HL-60 (cell line): ENCODE results near the gene PHIP.

Experiments
- DNase-seq, 2 experiments: peaks; one replicate each; pipeline ENCODE4 v3.0.0-alpha.2; 2010 to 2020; ENCODE audit warnings: low read depth in 1 of 2, low spot score in 1 of 2
- H3K27ac ChIP-seq: fragments of 250-450 bp; sonication (Bioruptor Pico); replicated peaks from 2 replicates; pipeline ENCODE4 v1.5.1; 2020; ENCODE audit warnings: mild to moderate bottlenecking, moderate library complexity
- H3K27me3 ChIP-seq: fragments of 250-450 bp; sonication (Bioruptor Pico); 2 replicates; pipeline ENCODE4 v1.5.1; 2021; ENCODE audit warnings: mild to moderate bottlenecking, moderate library complexity; ENCODE audit not compliant: insufficient read depth, poor library complexity, severe bottlenecking
- H3K4me3 ChIP-seq: replicated peaks from 2 replicates; pipeline ENCODE4 v1.5.1; 2011; ENCODE audit warnings: mild to moderate bottlenecking, control low read depth, low read length; ENCODE audit not compliant: insufficient read depth
- CTCF ChIP-seq: IDR thresholded peaks from one replicate; pipeline ENCODE4 v1.5.1; 2011; ENCODE audit warnings: low read length, control low read depth, inconsistent platforms; ENCODE audit not compliant: insufficient read depth
- GABPA ChIP-seq: IDR thresholded peaks from 2 replicates; pipeline ENCODE4 v1.6.1; 2012; ENCODE audit warnings: low read depth
- POLR2AphosphoS5 ChIP-seq: IDR thresholded peaks from 2 replicates; pipeline ENCODE4 v1.6.1; 2012; ENCODE audit warnings: low read depth
- REST ChIP-seq: IDR thresholded peaks from 2 replicates; pipeline ENCODE4 v1.6.1; 2012; ENCODE audit warnings: low read depth; ENCODE audit not compliant: insufficient replicate concordance
- SPI1 ChIP-seq: IDR thresholded peaks from 2 replicates; pipeline ENCODE4 v1.6.1; 2012; ENCODE audit warnings: low read depth, mild to moderate bottlenecking, borderline replicate concordance

The PHIP gene

GRCh38 chr6:78989191-78989590 is 88.9 kb downstream of the PHIP start:
- no peak overlapping the region for H3K4me3 ChIP-seq
- no peaks in the 10 kb centered on the region for H3K27me3 ChIP-seq
- no peak overlapping the region for H3K27ac ChIP-seq
- TF ChIP-seq SPI1 (no peak), CTCF (no peak), GABPA (no peak), POLR2AphosphoS5 (no peak), REST (no peak)
- no peak for DNase-seq

GRCh38 chr6:78986161-78986560 is 91.9 kb downstream of the PHIP start:
- H3K4me3 ChIP-seq: no peak overlapping the region
- H3K27ac ChIP-seq: no peak overlapping the region
- TF ChIP-seq SPI1 (no peak), GABPA (no peak), REST (no peak), CTCF (no peak), POLR2AphosphoS5 (no peak)
- H3K27me3 ChIP-seq: no peaks in the 10 kb centered on the region
- no peak for DNase-seq

GRCh38 chr6:78984225-78984950 is 93.7 kb downstream of the PHIP start:
- no peak for DNase-seq
- Histone ChIP-seq H3K27me3 (no peaks in the 10 kb centered on the region), H3K4me3 (no peak overlapping the region), H3K27ac (no peak overlapping the region)
- no peak for TF ChIP-seq POLR2AphosphoS5
- no peak for TF ChIP-seq REST
- TF ChIP-seq CTCF: no peak
- TF ChIP-seq SPI1: no peak
- no peak for TF ChIP-seq GABPA
